Breast epithelium (tissue), 4 donors: ENCODE data around the gene ATRNL1. TPM values are rescaled to one million over a fixed set of nuclear protein-coding genes. Genes with fewer than 3 reads are reported as not detected.
"Not testable (repeated sequence)": the region's sequence is repeated elsewhere in the genome, so short reads cannot be mapped to it uniquely, and the experiment has no call there.

Experiments used
- DNase-seq, 2 donors: peaks; one replicate each; pipeline ENCODE4 v3.0.0-alpha.2; 2019; ENCODE audit warnings: low spot score in 2 of 2
- H3K27ac ChIP-seq, 2 donors: fragments of 200-600 bp; sonication (generic) in 1 of 2; one replicate each; pipeline ENCODE4 v1.5.1; 2016 to 2019; ENCODE audit warnings: mild to moderate bottlenecking in 1 of 2
- H3K27me3 ChIP-seq, 2 donors: fragments of 200-600 bp; sonication (generic) in 1 of 2; one replicate each; pipeline versions ENCODE4 v1.5.1 to v1.6.0; 2017 to 2019; ENCODE audit warnings: control low read depth in 1 of 2, mild to moderate bottlenecking in 1 of 2
- H3K36me3 ChIP-seq: fragments of 200-600 bp; one replicate; pipeline ENCODE4 v1.5.1; 2019
- H3K4me1 ChIP-seq, 2 donors: fragments of 200-600 bp; sonication (generic); one replicate each; pipeline ENCODE4 v1.5.1; 2016 to 2019; ENCODE audit warnings: control low read depth in 1 of 2
- H3K4me3 ChIP-seq, 3 donors: fragments of 200-600 bp; sonication (generic); 1 replicate in 2 of 3; 2 replicates in 1 of 3; pipeline ENCODE4 v1.5.1; 2016 to 2019; ENCODE audit warnings: mild to moderate bottlenecking in 3 of 3, moderate library complexity in 2 of 3
- H3K9me3 ChIP-seq, 2 donors: fragments of 200-600 bp; sonication (generic) in 1 of 2; one replicate each; pipeline ENCODE4 v1.5.1; 2016 to 2019; ENCODE audit warnings: control low read depth in 1 of 2
- CTCF ChIP-seq, 3 donors: fragments of 450-650 bp; IDR thresholded peaks; one replicate each; pipeline ENCODE4 v1.5.1; 2016 to 2017; ENCODE audit warnings: antibody characterized with exemption in 3 of 3, mild to moderate bottlenecking in 3 of 3, moderate library complexity in 3 of 3
- POLR2A ChIP-seq: fragments of 450-650 bp; IDR thresholded peaks from one replicate; pipeline ENCODE4 v1.6.1; 2016; ENCODE audit warnings: antibody characterized with exemption, mild to moderate bottlenecking, moderate library complexity
- POLR2AphosphoS5 ChIP-seq, 3 donors: sonication (generic); formaldehyde crosslinking; IDR thresholded peaks; one replicate each; pipeline ENCODE4 v1.6.1; 2017; ENCODE audit warnings: antibody characterized with exemption in 3 of 3
- intact Hi-C: fragments of 100-400 bp; cut with DNase I; formaldehyde crosslinking; loops from one replicate; pipeline ENCODE4 v1.15.1; 2023; ENCODE audit warnings: low total_unique reads
- total RNA-seq, 3 donors: library from RNA; depleted of rRNA; stranded (reverse); fragments of >200 nt; gene quantifications; one replicate each; pipeline ENCODE4 v1.1.0, GENCODE V29; 2016

The ATRNL1 gene
- total RNA-seq, 3 donors from 2014 or later = 0.16 to 11.4 (median 2.9) TPM

DNA sequence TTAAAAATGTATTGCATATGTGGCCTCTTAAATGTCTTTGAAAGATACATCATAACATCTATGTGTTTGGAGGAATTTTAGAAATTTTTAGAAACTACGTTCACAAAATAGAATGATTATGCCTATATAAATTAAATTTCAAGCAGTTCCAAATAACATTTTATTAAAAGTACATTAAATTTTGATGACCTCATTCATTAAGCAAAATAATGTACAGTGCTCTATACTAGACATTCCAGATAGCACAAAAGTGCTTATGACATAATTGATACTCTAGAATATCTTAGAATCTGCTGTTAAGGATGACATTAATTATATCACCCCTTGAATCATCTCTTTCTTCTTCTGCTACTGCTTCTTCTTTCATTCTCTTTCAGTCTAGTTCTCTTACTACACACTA is 650.9 kb downstream of the ATRNL1 start:
- DNase-seq = no peak
- Histone ChIP-seq H3K4me1 (no peaks in the 10 kb centered on the region), H3K36me3 (no peaks in the 10 kb centered on the region), H3K9me3 (no peaks in the 10 kb centered on the region), H3K27me3 (no peaks in the 10 kb centered on the region), H3K27ac (no peak overlapping the region), H3K4me3 (no peak overlapping the region)
- intact Hi-C loops = no loop called here
- TF ChIP-seq CTCF (IDR thresholded peaks at IDR 0.05) = no peak
- no peak for TF ChIP-seq POLR2A
- no peak for TF ChIP-seq POLR2AphosphoS5 (IDR thresholded peaks at IDR 0.05)

DNA sequence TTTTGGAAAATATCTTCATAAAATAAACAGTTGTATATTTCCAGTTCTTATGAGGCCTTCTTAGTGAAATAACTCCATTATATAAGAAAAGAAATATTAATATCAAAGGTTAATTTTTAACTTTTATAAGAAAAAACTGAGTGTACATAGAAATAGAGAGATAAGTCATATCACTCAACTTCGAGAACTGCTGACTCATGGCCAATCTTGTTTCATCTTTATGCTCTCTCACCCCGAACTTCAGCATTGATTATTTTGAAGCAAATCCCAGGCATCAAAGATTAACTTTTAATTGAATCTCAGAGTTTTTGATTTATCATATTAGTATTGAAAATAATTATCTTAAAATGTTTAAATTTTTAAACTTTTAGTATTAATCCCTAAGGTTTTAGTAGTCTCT is 652.8 kb downstream of the ATRNL1 start:
- no peak for TF ChIP-seq POLR2AphosphoS5 (IDR thresholded peaks at IDR 0.05)
- TF ChIP-seq CTCF (IDR thresholded peaks at IDR 0.05) = no peak
- no peak for TF ChIP-seq POLR2A
- H3K4me3 ChIP-seq = no peak overlapping the region
- no peaks in the 10 kb centered on the region for H3K27me3 ChIP-seq
- no peaks in the 10 kb centered on the region for H3K9me3 ChIP-seq
- no peak overlapping the region for H3K27ac ChIP-seq
- H3K36me3 ChIP-seq = no peaks in the 10 kb centered on the region
- intact Hi-C loops = no loop called here
- H3K4me1 ChIP-seq = no peaks in the 10 kb centered on the region
- no peak for DNase-seq

GRCh38 chr10:115747811-115748210 is 654.6 kb downstream of the ATRNL1 start:
- Histone ChIP-seq H3K4me1 (no peaks in the 10 kb centered on the region), H3K27ac (no peak overlapping the region), H3K27me3 (no peaks in the 10 kb centered on the region), H3K4me3 (no peak overlapping the region), H3K36me3 (no peaks in the 10 kb centered on the region), H3K9me3 (no peaks in the 10 kb centered on the region)
- TF ChIP-seq POLR2AphosphoS5 (IDR thresholded peaks at IDR 0.05) = no peak
- TF ChIP-seq POLR2A = no peak
- TF ChIP-seq CTCF (IDR thresholded peaks at IDR 0.05) = no peak
- no peak for DNase-seq
- intact Hi-C loops = no loop called here

- H3K4me1 ChIP-seq, H3K4me3 ChIP-seq, H3K27ac ChIP-seq, H3K36me3 ChIP-seq, DNase-seq, intact Hi-C loops, H3K9me3 ChIP-seq, H3K27me3 ChIP-seq: not testable (repeated sequence)
Observed at GRCh38 chr10:115758488-115758887, 665.3 kb downstream of the ATRNL1 start.

GRCh38 chr10:115760131-115760530 is 667.0 kb downstream of the ATRNL1 start:
- Histone ChIP-seq H3K4me3 (no peak overlapping the region), H3K9me3 (peaks cover 0 to 3% of the 10 kb centered on the region in 2 donors), H3K36me3 (no peaks in the 10 kb centered on the region), H3K27me3 (no peaks in the 10 kb centered on the region), H3K4me1 (no peaks in the 10 kb centered on the region), H3K27ac (no peak overlapping the region)
- intact Hi-C loops = no loop called here
- DNase-seq = no peak
- TF ChIP-seq CTCF (IDR thresholded peaks at IDR 0.05) (no peak), POLR2AphosphoS5 (IDR thresholded peaks at IDR 0.05) (no peak), POLR2A (no peak)

DNA sequence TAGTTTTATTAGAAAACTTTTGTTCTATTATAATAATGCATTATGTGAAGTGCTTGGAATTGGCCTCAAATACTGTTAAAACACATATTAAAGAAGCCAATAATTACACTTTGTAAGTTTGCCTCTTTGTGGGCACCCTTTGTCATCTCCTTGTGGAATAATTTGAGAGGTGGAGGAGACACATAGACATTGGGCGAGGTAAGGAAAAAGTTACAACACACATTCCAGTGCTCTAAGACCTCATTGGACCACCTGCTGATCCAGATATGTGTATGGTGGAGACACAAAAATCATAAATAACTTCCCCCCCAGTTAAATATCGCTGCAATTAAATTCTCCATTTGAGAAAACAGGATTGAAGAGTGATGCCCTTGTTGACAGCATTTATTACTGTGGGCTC is 668.0 kb downstream of the ATRNL1 start:
- no peaks in the 10 kb centered on the region for H3K27me3 ChIP-seq
- H3K4me3 ChIP-seq = no peak overlapping the region
- TF ChIP-seq POLR2A (no peak), CTCF (IDR thresholded peaks at IDR 0.05) (no peak), POLR2AphosphoS5 (IDR thresholded peaks at IDR 0.05) (no peak)
- no peak overlapping the region for H3K27ac ChIP-seq
- no peaks in the 10 kb centered on the region for H3K4me1 ChIP-seq
- H3K9me3 ChIP-seq = peaks cover 0 to 3% of the 10 kb centered on the region in 2 donors
- intact Hi-C loops = no loop called here
- DNase-seq = no peak
- H3K36me3 ChIP-seq = no peaks in the 10 kb centered on the region
